K562 (cell line): ENCODE results near the gene CCNK.

Experiments
- EP300 ChIP-seq: IDR thresholded peaks from 2 replicates; pipeline ENCODE4 v1.6.1; 2012; ENCODE audit warnings: low read length, improper control_type of control experiment
- ESRRA ChIP-seq: fragments of 450-650 bp; IDR thresholded peaks from 2 replicates; pipeline ENCODE4 v1.6.1; 2014; ENCODE audit warnings: low read depth, mild to moderate bottlenecking, moderate library complexity, borderline replicate concordance
- EZH2 ChIP-seq: IDR thresholded peaks from 2 replicates; pipeline ENCODE4 v1.6.1; 2012; ENCODE audit warnings: low read depth, mild to moderate bottlenecking, inconsistent platforms, low read length, borderline replicate concordance
- LEF1 ChIP-seq: fragments of 450-650 bp; IDR thresholded peaks from 2 replicates; pipeline ENCODE4 v1.6.1; 2016; ENCODE audit warnings: mild to moderate bottlenecking
- POU5F1 ChIP-seq: fragments of 150-350 bp; IDR thresholded peaks from 2 replicates; pipeline ENCODE4 v1.6.1; 2014; ENCODE audit warnings: borderline replicate concordance, low read length, low read depth, mild to moderate bottlenecking; ENCODE audit not compliant: partially characterized antibody
- RNF2 ChIP-seq: sonication (generic); IDR thresholded peaks from 2 replicates; pipeline ENCODE4 v1.6.1; 2016
- SMAD3 ChIP-seq: fragments of 450-650 bp; formaldehyde crosslinking; conservative IDR thresholded peaks from 2 replicates; pipeline ENCODE4 v1.4.0; 2020; ENCODE audit warnings: mild to moderate bottlenecking
- TAF1 ChIP-seq: IDR thresholded peaks from 2 replicates; pipeline ENCODE4 v1.6.1; 2011; ENCODE audit warnings: mild to moderate bottlenecking, low read length, moderate library complexity; ENCODE audit not compliant: insufficient read depth, control insufficient read depth, severe bottlenecking; ENCODE audit errors: extremely low read depth
- TOE1 ChIP-seq, 2 experiments: fragments of 450-650 bp in 1 of 2; sonication (generic) in 1 of 2; formaldehyde crosslinking in 1 of 2; IDR thresholded peaks; 2 replicates each; pipeline versions ENCODE4 v1.7.1 to v1.8.0; 2016 to 2022; ENCODE audit warnings: borderline replicate concordance in 2 of 2, mild to moderate bottlenecking in 2 of 2, antibody characterized with exemption in 1 of 2, inconsistent platforms in 1 of 2, low read depth in 1 of 2, missing genetic modification reagents in 1 of 2, moderate library complexity in 1 of 2
- ZNF24 ChIP-seq: fragments of 450-650 bp; IDR thresholded peaks from 2 replicates; pipeline ENCODE4 v1.6.1; 2016
- TF ChIP-seq, protein P1 (sequence below): sonication (generic); formaldehyde crosslinking; IDR thresholded peaks from 2 replicates; pipeline ENCODE4 v1.8.0; 2023; ENCODE audit warnings: mild to moderate bottlenecking, missing genetic modification reagents
- TF ChIP-seq, protein P2 (sequence below), 2 experiments: fragments of 450-650 bp in 1 of 2; sonication (generic) in 1 of 2; formaldehyde crosslinking; conservative IDR thresholded peaks; 2 replicates each; pipeline versions ENCODE4 v1.4.0 to v1.8.1; 2020 to 2022; ENCODE audit warnings: mild to moderate bottlenecking in 1 of 2, missing genetic modification reagents in 1 of 2
- TF ChIP-seq, protein P3 (sequence below), 2 experiments: fragments of 450-650 bp; IDR thresholded peaks; 2 replicates each; pipeline ENCODE4 v1.6.1; 2016; ENCODE audit warnings: mild to moderate bottlenecking in 2 of 2, borderline replicate concordance in 1 of 2, low read depth in 1 of 2, moderate library complexity in 1 of 2

DNA sequence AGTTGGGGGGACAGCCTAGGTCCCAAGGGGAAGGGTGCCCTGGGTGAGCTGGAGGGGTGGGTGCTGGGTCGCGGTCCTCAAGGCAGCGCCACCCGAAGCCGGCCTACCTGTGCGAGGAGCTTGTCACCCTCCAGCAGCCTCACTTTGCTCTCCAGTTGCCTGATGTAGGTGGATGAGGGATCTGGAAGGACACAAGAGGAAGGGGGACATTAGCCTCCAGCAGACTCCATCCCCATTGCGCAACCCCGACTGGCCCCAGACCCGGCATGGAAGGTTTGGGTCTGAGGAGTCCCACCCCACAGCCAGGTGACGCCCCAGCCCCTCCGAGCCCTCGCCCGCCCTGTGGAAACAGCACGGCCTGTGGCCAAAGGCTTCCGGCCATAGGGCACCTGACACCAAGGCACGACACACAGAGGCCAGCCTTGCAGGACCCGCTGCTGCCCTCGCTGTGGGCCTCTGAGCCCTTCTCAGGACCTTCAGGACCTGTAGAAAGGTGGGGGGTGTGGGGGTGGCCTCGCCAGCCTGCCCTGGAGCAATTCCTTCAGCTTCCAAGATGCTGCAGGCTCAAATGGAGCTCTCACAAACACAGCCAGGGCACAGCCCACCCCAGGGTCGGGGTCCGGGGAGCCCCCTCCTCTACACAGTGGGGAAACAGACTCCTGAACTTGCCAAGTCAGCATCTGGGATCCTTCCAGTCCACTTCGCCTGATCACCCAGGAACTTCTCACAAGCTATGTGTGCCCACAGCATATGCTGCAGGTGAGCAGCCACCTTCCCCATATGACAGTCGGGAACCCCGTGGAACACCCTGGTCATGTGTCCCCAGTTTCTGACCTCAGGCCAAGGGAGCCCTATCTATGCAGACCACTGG lies 54.9 kb downstream of the CCNK start:
- TF ChIP-seq SMAD3 (CRISPR knock-in tag) (no peak), ZNF24 (no peak), RNF2 (no peak), TOE1 (IDR thresholded peaks at IDR 0.05; ENCODE audit: borderline replicate concordance) (no peak), TOE1 (CRISPR knock-in tag; IDR thresholded peaks at IDR 0.05; ENCODE audit: borderline replicate concordance, low read depth) (no peak), TAF1 (no peak), POU5F1 (no peak), EZH2 (no peak), LEF1 (no peak), ESRRA (no peak), EP300 (no peak)
- TF ChIP-seq, protein P1, sequence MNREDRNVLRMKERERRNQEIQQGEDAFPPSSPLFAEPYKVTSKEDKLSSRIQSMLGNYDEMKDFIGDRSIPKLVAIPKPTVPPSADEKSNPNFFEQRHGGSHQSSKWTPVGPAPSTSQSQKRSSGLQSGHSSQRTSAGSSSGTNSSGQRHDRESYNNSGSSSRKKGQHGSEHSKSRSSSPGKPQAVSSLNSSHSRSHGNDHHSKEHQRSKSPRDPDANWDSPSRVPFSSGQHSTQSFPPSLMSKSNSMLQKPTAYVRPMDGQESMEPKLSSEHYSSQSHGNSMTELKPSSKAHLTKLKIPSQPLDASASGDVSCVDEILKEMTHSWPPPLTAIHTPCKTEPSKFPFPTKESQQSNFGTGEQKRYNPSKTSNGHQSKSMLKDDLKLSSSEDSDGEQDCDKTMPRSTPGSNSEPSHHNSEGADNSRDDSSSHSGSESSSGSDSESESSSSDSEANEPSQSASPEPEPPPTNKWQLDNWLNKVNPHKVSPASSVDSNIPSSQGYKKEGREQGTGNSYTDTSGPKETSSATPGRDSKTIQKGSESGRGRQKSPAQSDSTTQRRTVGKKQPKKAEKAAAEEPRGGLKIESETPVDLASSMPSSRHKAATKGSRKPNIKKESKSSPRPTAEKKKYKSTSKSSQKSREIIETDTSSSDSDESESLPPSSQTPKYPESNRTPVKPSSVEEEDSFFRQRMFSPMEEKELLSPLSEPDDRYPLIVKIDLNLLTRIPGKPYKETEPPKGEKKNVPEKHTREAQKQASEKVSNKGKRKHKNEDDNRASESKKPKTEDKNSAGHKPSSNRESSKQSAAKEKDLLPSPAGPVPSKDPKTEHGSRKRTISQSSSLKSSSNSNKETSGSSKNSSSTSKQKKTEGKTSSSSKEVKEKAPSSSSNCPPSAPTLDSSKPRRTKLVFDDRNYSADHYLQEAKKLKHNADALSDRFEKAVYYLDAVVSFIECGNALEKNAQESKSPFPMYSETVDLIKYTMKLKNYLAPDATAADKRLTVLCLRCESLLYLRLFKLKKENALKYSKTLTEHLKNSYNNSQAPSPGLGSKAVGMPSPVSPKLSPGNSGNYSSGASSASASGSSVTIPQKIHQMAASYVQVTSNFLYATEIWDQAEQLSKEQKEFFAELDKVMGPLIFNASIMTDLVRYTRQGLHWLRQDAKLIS (CRISPR knock-in tag): no peak
- TF ChIP-seq, protein P2, sequence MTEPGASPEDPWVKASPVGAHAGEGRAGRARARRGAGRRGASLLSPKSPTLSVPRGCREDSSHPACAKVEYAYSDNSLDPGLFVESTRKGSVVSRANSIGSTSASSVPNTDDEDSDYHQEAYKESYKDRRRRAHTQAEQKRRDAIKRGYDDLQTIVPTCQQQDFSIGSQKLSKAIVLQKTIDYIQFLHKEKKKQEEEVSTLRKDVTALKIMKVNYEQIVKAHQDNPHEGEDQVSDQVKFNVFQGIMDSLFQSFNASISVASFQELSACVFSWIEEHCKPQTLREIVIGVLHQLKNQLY (CRISPR knock-in tag; conservative IDR thresholded peaks at IDR 0.05): no peak
- TF ChIP-seq, protein P3, sequence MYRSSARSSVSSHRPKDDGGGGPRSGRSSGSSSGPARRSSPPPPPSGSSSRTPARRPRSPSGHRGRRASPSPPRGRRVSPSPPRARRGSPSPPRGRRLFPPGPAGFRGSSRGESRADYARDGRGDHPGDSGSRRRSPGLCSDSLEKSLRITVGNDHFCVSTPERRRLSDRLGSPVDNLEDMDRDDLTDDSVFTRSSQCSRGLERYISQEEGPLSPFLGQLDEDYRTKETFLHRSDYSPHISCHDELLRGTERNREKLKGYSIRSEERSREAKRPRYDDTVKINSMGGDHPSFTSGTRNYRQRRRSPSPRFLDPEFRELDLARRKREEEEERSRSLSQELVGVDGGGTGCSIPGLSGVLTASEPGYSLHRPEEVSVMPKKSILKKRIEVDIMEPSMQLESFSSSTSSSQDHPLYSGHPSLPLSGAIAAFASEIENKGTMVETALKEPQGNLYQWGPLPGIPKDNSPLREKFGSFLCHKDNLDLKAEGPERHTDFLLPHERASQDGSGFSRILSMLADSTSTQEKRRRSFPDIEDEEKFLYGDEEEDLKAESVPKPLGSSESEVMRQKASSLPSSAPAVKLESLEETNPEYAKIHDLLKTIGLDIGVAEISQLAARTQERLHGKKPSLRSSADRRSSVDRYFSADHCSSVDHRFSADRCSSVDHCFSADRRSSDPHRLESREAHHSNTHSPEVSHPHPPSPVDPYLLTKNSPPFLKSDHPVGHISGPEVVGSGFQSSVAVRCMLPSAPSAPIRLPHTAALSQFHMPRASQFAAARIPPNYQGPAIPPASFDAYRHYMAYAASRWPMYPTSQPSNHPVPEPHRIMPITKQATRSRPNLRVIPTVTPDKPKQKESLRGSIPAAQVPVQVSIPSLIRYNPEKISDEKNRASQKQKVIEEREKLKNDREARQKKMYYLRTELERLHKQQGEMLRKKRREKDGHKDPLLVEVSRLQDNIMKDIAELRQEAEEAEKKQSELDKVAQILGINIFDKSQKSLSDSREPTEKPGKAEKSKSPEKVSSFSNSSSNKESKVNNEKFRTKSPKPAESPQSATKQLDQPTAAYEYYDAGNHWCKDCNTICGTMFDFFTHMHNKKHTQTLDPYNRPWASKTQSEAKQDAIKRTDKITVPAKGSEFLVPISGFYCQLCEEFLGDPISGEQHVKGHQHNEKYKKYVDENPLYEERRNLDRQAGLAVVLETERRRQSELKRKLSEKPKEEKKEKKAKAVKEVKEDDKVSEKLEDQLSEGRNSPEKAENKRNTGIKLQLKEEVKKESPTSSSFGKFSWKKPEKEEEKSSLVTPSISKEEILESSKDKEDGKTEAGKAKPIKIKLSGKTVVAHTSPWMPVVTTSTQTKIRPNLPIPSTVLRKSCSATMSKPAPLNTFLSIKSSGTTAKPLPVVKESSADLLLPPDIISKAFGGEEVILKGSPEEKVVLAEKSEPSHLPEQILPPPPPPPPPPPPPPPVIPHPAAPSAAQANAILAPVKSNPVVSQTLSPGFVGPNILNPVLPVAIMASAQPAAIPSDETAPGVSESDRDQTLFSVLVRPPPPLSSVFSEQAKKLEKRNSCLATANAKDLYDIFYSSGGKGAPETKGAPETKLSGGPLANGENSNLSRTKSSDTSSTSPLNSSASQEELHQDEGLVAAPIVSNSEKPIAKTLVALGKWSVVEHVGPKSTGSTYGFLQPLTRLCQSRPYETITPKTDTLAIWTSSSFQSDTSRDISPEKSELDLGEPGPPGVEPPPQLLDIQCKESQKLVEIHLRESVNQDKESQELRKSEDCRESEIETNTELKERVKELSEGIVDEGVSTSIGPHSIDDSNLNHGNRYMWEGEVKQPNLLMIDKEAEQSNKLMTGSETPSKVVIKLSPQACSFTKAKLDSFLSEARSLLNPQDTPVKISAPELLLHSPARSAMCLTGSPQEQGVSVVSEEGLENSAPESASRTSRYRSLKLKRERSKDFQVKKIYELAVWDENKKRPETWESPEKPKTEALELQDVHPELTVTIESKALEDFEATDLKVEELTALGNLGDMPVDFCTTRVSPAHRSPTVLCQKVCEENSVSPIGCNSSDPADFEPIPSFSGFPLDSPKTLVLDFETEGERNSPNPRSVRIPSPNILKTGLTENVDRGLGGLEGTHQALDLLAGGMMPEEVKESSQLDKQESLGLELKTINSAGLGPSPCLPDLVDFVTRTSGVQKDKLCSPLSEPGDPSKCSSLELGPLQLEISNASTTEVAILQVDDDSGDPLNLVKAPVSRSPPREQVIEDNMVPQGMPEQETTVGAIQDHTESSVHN (IDR thresholded peaks at IDR 0.05; ENCODE audit: borderline replicate concordance in 1 of 2, low read depth in 1 of 2): no peak
